ENCODE measurements around the gene SSR1.

SSR1 gene

GRCh38 chr6:7243179-7243981 is 69.6 kb downstream of the SSR1 start:
- Histone ChIP-seq H3K27ac (ENCODE audit: low read depth, low read length) (peak overlapping the region; percentile 76), H3K9me3 (ENCODE audit: control insufficient read depth in 5 of 5, low read length in 5 of 5) (no peaks in the 10 kb centered on the region), H3K9ac (ENCODE audit: low read length in 5 of 5) (no peak overlapping the region), H3K36me3 (ENCODE audit: control insufficient read depth in 5 of 5, insufficient read depth in 5 of 5, low read length in 5 of 5) (peaks cover 0 to 62% (median 55%) of the 10 kb centered on the region in 5 donors), H3K27me3 (ENCODE audit: control insufficient read depth in 5 of 5, insufficient read depth in 4 of 5, low read length in 5 of 5) (no peaks in the 10 kb centered on the region), H3K4me3 (ENCODE audit: low read depth in 1 of 5, low read length in 5 of 5) (no peak overlapping the region), H3K4me1 (ENCODE audit: control insufficient read depth in 5 of 5, insufficient read depth in 5 of 5, low read length in 5 of 5) (peaks cover 7 to 34% (median 26%) of the 10 kb centered on the region in 5 donors)

GRCh38 chr6:7242835-7243178 is 70.2 kb downstream of the SSR1 start:
- peak overlapping the region; percentile 76 for H3K27ac ChIP-seq (ENCODE audit: low read depth, low read length)
- no peak overlapping the region for H3K4me3 ChIP-seq (ENCODE audit: low read depth in 1 of 5, low read length in 5 of 5)
- H3K4me1 ChIP-seq (ENCODE audit: control insufficient read depth in 5 of 5, insufficient read depth in 5 of 5, low read length in 5 of 5), result peaks cover 7 to 32% (median 22%) of the 10 kb centered on the region in 5 donors
- peak overlapping the region in 1 of 5 donors; percentile 4 for H3K9ac ChIP-seq (ENCODE audit: low read length in 5 of 5)
- no peaks in the 10 kb centered on the region for H3K9me3 ChIP-seq (ENCODE audit: control insufficient read depth in 5 of 5, low read length in 5 of 5)
- peaks cover 0 to 56% (median 49%) of the 10 kb centered on the region in 5 donors for H3K36me3 ChIP-seq (ENCODE audit: control insufficient read depth in 5 of 5, insufficient read depth in 5 of 5, low read length in 5 of 5)
- H3K27me3 ChIP-seq (ENCODE audit: control insufficient read depth in 5 of 5, insufficient read depth in 4 of 5, low read length in 5 of 5), result no peaks in the 10 kb centered on the region

- H3K4me1 ChIP-seq (ENCODE audit: control insufficient read depth in 5 of 5, insufficient read depth in 5 of 5, low read length in 5 of 5), result peaks cover 7 to 30% (median 22%) of the 10 kb centered on the region in 5 donors
Observed at GRCh38 chr6:7241709-7242645, 71.0 kb downstream of the SSR1 start.

GRCh38 chr6:7241160-7241559 is 71.8 kb downstream of the SSR1 start:
- Histone ChIP-seq H3K4me3 (ENCODE audit: low read depth in 1 of 5, low read length in 5 of 5) (no peak overlapping the region), H3K4me1 (ENCODE audit: control insufficient read depth in 5 of 5, insufficient read depth in 5 of 5, low read length in 5 of 5) (peaks cover 7 to 37% (median 27%) of the 10 kb centered on the region in 5 donors), H3K27ac (ENCODE audit: low read depth, low read length) (peak overlapping the region; percentile 76), H3K9me3 (ENCODE audit: control insufficient read depth in 5 of 5, low read length in 5 of 5) (no peaks in the 10 kb centered on the region), H3K36me3 (ENCODE audit: control insufficient read depth in 5 of 5, insufficient read depth in 5 of 5, low read length in 5 of 5) (peaks cover 0 to 40% (median 33%) of the 10 kb centered on the region in 5 donors), H3K9ac (ENCODE audit: low read length in 5 of 5) (no peak overlapping the region), H3K27me3 (ENCODE audit: control insufficient read depth in 5 of 5, insufficient read depth in 4 of 5, low read length in 5 of 5) (no peaks in the 10 kb centered on the region)

More at GRCh38 chr6:7241709-7242645, 71.0 kb downstream of the SSR1 start:
- Histone ChIP-seq H3K27ac (ENCODE audit: low read depth, low read length) (peak overlapping the region; percentile 76), H3K9ac (ENCODE audit: low read length in 5 of 5) (peak overlapping the region in 2 of 5 donors; percentile 7 to 23), H3K9me3 (ENCODE audit: control insufficient read depth in 5 of 5, low read length in 5 of 5) (no peaks in the 10 kb centered on the region), H3K4me3 (ENCODE audit: low read depth in 1 of 5, low read length in 5 of 5) (no peak overlapping the region), H3K36me3 (ENCODE audit: control insufficient read depth in 5 of 5, insufficient read depth in 5 of 5, low read length in 5 of 5) (peaks cover 0 to 48% (median 41%) of the 10 kb centered on the region in 5 donors), H3K27me3 (ENCODE audit: control insufficient read depth in 5 of 5, insufficient read depth in 4 of 5, low read length in 5 of 5) (no peaks in the 10 kb centered on the region)

- Histone ChIP-seq H3K9ac (ENCODE audit: low read length in 5 of 5) (no peak overlapping the region), H3K9me3 (ENCODE audit: control insufficient read depth in 5 of 5, low read length in 5 of 5) (no peaks in the 10 kb centered on the region), H3K36me3 (ENCODE audit: control insufficient read depth in 5 of 5, insufficient read depth in 5 of 5, low read length in 5 of 5) (peaks cover 0 to 40% (median 31%) of the 10 kb centered on the region in 5 donors), H3K4me1 (ENCODE audit: control insufficient read depth in 5 of 5, insufficient read depth in 5 of 5, low read length in 5 of 5) (peaks cover 7 to 45% (median 35%) of the 10 kb centered on the region in 5 donors), H3K27me3 (ENCODE audit: control insufficient read depth in 5 of 5, insufficient read depth in 4 of 5, low read length in 5 of 5) (no peaks in the 10 kb centered on the region), H3K27ac (ENCODE audit: low read depth, low read length) (peak overlapping the region; percentile 76), H3K4me3 (ENCODE audit: low read depth in 1 of 5, low read length in 5 of 5) (no peak overlapping the region)
Observed at GRCh38 chr6:7240351-7240750, 72.6 kb downstream of the SSR1 start.

- Histone ChIP-seq H3K9ac (ENCODE audit: low read length in 5 of 5) (peak overlapping the region in 1 of 5 donors; percentile 3), H3K4me3 (ENCODE audit: low read depth in 1 of 5, low read length in 5 of 5) (no peak overlapping the region), H3K27ac (ENCODE audit: low read depth, low read length) (peak overlapping the region; percentile 71), H3K27me3 (ENCODE audit: control insufficient read depth in 5 of 5, insufficient read depth in 4 of 5, low read length in 5 of 5) (no peaks in the 10 kb centered on the region), H3K4me1 (ENCODE audit: control insufficient read depth in 5 of 5, insufficient read depth in 5 of 5, low read length in 5 of 5) (peaks cover 7 to 48% (median 35%) of the 10 kb centered on the region in 5 donors), H3K36me3 (ENCODE audit: control insufficient read depth in 5 of 5, insufficient read depth in 5 of 5, low read length in 5 of 5) (peaks cover 0 to 44% (median 34%) of the 10 kb centered on the region in 5 donors), H3K9me3 (ENCODE audit: control insufficient read depth in 5 of 5, low read length in 5 of 5) (no peaks in the 10 kb centered on the region)
Observed at GRCh38 chr6:7239590-7239948, 73.4 kb downstream of the SSR1 start.

GRCh38 chr6:7238900-7239589 is 74.0 kb downstream of the SSR1 start:
- H3K4me1 ChIP-seq (ENCODE audit: control insufficient read depth in 5 of 5, insufficient read depth in 5 of 5, low read length in 5 of 5), result peaks cover 7 to 48% (median 35%) of the 10 kb centered on the region in 5 donors
- peaks cover under 1 to 49% (median 37%) of the 10 kb centered on the region in 5 donors for H3K36me3 ChIP-seq (ENCODE audit: control insufficient read depth in 5 of 5, insufficient read depth in 5 of 5, low read length in 5 of 5)
- peak overlapping the region in 1 of 5 donors; percentile 3 for H3K9ac ChIP-seq (ENCODE audit: low read length in 5 of 5)
- H3K27ac ChIP-seq (ENCODE audit: low read depth, low read length), result peak overlapping the region; percentile 71
- H3K27me3 ChIP-seq (ENCODE audit: control insufficient read depth in 5 of 5, insufficient read depth in 4 of 5, low read length in 5 of 5), result no peaks in the 10 kb centered on the region
- no peaks in the 10 kb centered on the region for H3K9me3 ChIP-seq (ENCODE audit: control insufficient read depth in 5 of 5, low read length in 5 of 5)
- no peak overlapping the region for H3K4me3 ChIP-seq (ENCODE audit: low read depth in 1 of 5, low read length in 5 of 5)

GRCh38 chr6:7238526-7238899 is 74.5 kb downstream of the SSR1 start:
- Histone ChIP-seq H3K4me3 (ENCODE audit: low read depth in 1 of 5, low read length in 5 of 5) (no peak overlapping the region), H3K9me3 (ENCODE audit: control insufficient read depth in 5 of 5, low read length in 5 of 5) (no peaks in the 10 kb centered on the region), H3K27me3 (ENCODE audit: control insufficient read depth in 5 of 5, insufficient read depth in 4 of 5, low read length in 5 of 5) (no peaks in the 10 kb centered on the region), H3K4me1 (ENCODE audit: control insufficient read depth in 5 of 5, insufficient read depth in 5 of 5, low read length in 5 of 5) (peaks cover 7 to 48% (median 35%) of the 10 kb centered on the region in 5 donors), H3K36me3 (ENCODE audit: control insufficient read depth in 5 of 5, insufficient read depth in 5 of 5, low read length in 5 of 5) (peaks cover 3 to 54% (median 43%) of the 10 kb centered on the region in 5 donors), H3K9ac (ENCODE audit: low read length in 5 of 5) (peak overlapping the region in 1 of 5 donors; percentile 37), H3K27ac (ENCODE audit: low read depth, low read length) (peak overlapping the region; percentile 71)

- Histone ChIP-seq H3K4me1 (ENCODE audit: control insufficient read depth in 5 of 5, insufficient read depth in 5 of 5, low read length in 5 of 5) (peaks cover 7 to 40% (median 27%) of the 10 kb centered on the region in 5 donors), H3K4me3 (ENCODE audit: low read depth in 1 of 5, low read length in 5 of 5) (no peak overlapping the region), H3K27ac (ENCODE audit: low read depth, low read length) (peak overlapping the region; percentile 71), H3K36me3 (ENCODE audit: control insufficient read depth in 5 of 5, insufficient read depth in 5 of 5, low read length in 5 of 5) (peaks cover 3 to 55% (median 44%) of the 10 kb centered on the region in 5 donors), H3K9me3 (ENCODE audit: control insufficient read depth in 5 of 5, low read length in 5 of 5) (no peaks in the 10 kb centered on the region), H3K9ac (ENCODE audit: low read length in 5 of 5) (peak overlapping the region in 1 of 5 donors; percentile 37), H3K27me3 (ENCODE audit: control insufficient read depth in 5 of 5, insufficient read depth in 4 of 5, low read length in 5 of 5) (no peaks in the 10 kb centered on the region)
Observed at GRCh38 chr6:7237653-7238188, 75.3 kb downstream of the SSR1 start.

All from subcutaneous abdominal adipose tissue (tissue), 5 donors.